HepG2 (cell line): Measurements from ENCODE around the gene GBP3. TPM values are rescaled to one million over a fixed set of nuclear protein-coding genes. Genes with fewer than 3 reads are reported as not detected.

Source experiments
- ATAC-seq: fragments of 200-7000 bp; cut with Tn5 transposase; 3 replicates; pipeline ENCODE4 v1.9.1; 2020; ENCODE audit warnings: mild to moderate bottlenecking, moderate library complexity
- BruUV-seq: library from RNA; stranded (reverse); fragments of 400-500 nt; replicated peaks from 2 replicates; lab custom pipeline; 2021; lab: Mats Ljungman, UMichigan
- CTCF ChIA-PET: fragments of 300-600 bp; formaldehyde crosslinking; extraction: SDS; loops from one replicate; lab custom pipeline; 2021; ENCODE audit warnings: low total read pairs, inconsistent platforms, low intra/inter-chr PET ratio; lab: Yijun Ruan, JAX
- POLR2A ChIA-PET: fragments of 350-600 bp; sonication (Branson Sonifier 250); formaldehyde crosslinking; loops from one replicate; lab custom pipeline; 2020; ENCODE audit warnings: antibody characterized with exemption, inconsistent platforms; lab: Yijun Ruan, JAX
- DNase-seq: peaks from one replicate; pipeline ENCODE4 v3.0.0-alpha.2; 2015; ENCODE audit warnings: low spot score
- FAIRE-seq: peaks from 3 replicates; lab custom pipeline; 2011; peaks lifted over from hg19 to GRCh38; lab: Jason Lieb, UNC
- H2AFZ ChIP-seq: one replicate; pipeline ENCODE4 v1.6.1; 2011; ENCODE audit warnings: low read length, inconsistent platforms
- H3K27ac ChIP-seq: fragments of 300-600 bp; 3 replicates; pipeline ENCODE4 v1.8.0; 2011; ENCODE audit warnings: mixed run types, mild to moderate bottlenecking, mixed read lengths, low read length, inconsistent platforms; ENCODE audit not compliant: insufficient read depth; ENCODE audit errors: extremely low read length
- H3K27me3 ChIP-seq, 2 experiments: fragments of 200-600 bp in 1 of 2; 2 replicates in 1 of 2; 3 replicates in 1 of 2; pipeline versions ENCODE4 v1.6.0 to v1.8.0; 2011; ENCODE audit warnings: low read length in 2 of 2, mild to moderate bottlenecking in 2 of 2, moderate library complexity in 2 of 2, inconsistent platforms in 1 of 2; ENCODE audit not compliant: insufficient read depth in 2 of 2, control insufficient read depth in 1 of 2
- H3K36me3 ChIP-seq, 2 experiments: fragments of 200-600 bp in 1 of 2; replicated peaks in 1 of 2; 2 replicates in 1 of 2; 3 replicates in 1 of 2; pipeline versions ENCODE4 v1.5.1 to v1.8.0; 2011; ENCODE audit warnings: low read length in 2 of 2, inconsistent platforms in 1 of 2; ENCODE audit not compliant: insufficient read depth in 2 of 2, control insufficient read depth in 1 of 2
- H3K4me1 ChIP-seq: 2 replicates; pipeline ENCODE4 v1.5.1; 2012; ENCODE audit warnings: low read length, inconsistent platforms; ENCODE audit not compliant: insufficient read depth
- H3K4me2 ChIP-seq: 2 replicates; pipeline ENCODE4 v1.6.0; 2011; ENCODE audit warnings: low read depth, low read length, inconsistent platforms
- H3K4me3 ChIP-seq, 3 experiments: fragments of 200-600 bp in 1 of 3; sonication (generic), shearing (Covaris generic) in 1 of 3; replicated peaks in 1 of 3; 2 replicates each; pipeline ENCODE4 v1.5.1; 2011 to 2016; ENCODE audit warnings: low read length in 3 of 3, inconsistent platforms in 2 of 3, low read depth in 2 of 3, mild to moderate bottlenecking in 2 of 3, control low read depth in 1 of 3, mixed read lengths in 1 of 3; ENCODE audit not compliant: insufficient read depth in 1 of 3
- H3K79me2 ChIP-seq: one replicate; pipeline ENCODE4 v1.6.1; 2011; ENCODE audit warnings: low read length, inconsistent platforms; ENCODE audit not compliant: insufficient read depth
- H3K9ac ChIP-seq: 2 replicates; pipeline ENCODE4 v1.6.0; 2011; ENCODE audit warnings: mild to moderate bottlenecking, low read depth, low read length, inconsistent platforms; ENCODE audit not compliant: insufficient read depth
- H3K9me3 ChIP-seq: 2 replicates; pipeline ENCODE4 v1.5.1; 2012; ENCODE audit warnings: mild to moderate bottlenecking, low read length
- H4K20me1 ChIP-seq: 2 replicates; pipeline ENCODE4 v1.6.0; 2011; ENCODE audit warnings: inconsistent platforms, mild to moderate bottlenecking, low read length, moderate library complexity; ENCODE audit not compliant: insufficient read depth
- CSRNP2 ChIP-seq: sonication (generic); formaldehyde crosslinking; conservative IDR thresholded peaks from 2 replicates; pipeline ENCODE4 v1.8.0; 2022; ENCODE audit warnings: low read depth, missing genetic modification reagents
- HBP1 ChIP-seq: IDR thresholded peaks from 2 replicates; pipeline ENCODE4 v1.6.1; 2016; ENCODE audit warnings: low read depth, control low read depth
- IRF2 ChIP-seq: IDR thresholded peaks from 2 replicates; pipeline ENCODE4 v1.6.1; 2018; ENCODE audit warnings: missing genetic modification reagents, missing compliant biosample characterization
- PRDM15 ChIP-seq: sonication (generic); formaldehyde crosslinking; IDR thresholded peaks from 2 replicates; pipeline ENCODE4 v1.4.0; 2020; ENCODE audit warnings: missing genetic modification reagents
- RBAK ChIP-seq: sonication (generic); formaldehyde crosslinking; IDR thresholded peaks from 2 replicates; pipeline ENCODE4 v1.5.1; 2020; ENCODE audit warnings: mild to moderate bottlenecking, missing genetic modification reagents
- SAP130 ChIP-seq: IDR thresholded peaks from 2 replicates; pipeline ENCODE4 v1.6.1; 2016; ENCODE audit warnings: low read depth
- SP2 ChIP-seq: sonication (generic); formaldehyde crosslinking; IDR thresholded peaks from 2 replicates; pipeline ENCODE4 v1.5.1; 2020; ENCODE audit warnings: mild to moderate bottlenecking, missing genetic modification reagents
- ZNF224 ChIP-seq: sonication (generic); formaldehyde crosslinking; IDR thresholded peaks from 2 replicates; pipeline ENCODE4 v1.5.0; 2020; ENCODE audit warnings: mild to moderate bottlenecking, missing genetic modification reagents
- ZNF646 ChIP-seq: sonication (generic); formaldehyde crosslinking; IDR thresholded peaks from 2 replicates; pipeline ENCODE4 v1.9.0; 2021; ENCODE audit warnings: mild to moderate bottlenecking, missing genetic modification reagents
- ZNF850 ChIP-seq: sonication (generic); formaldehyde crosslinking; conservative IDR thresholded peaks from 2 replicates; pipeline ENCODE4 v1.9.0; 2021; ENCODE audit warnings: mild to moderate bottlenecking, missing genetic modification reagents
- WGBS: methylation state at CpG from one replicate; pipeline ENCODE4 v1.1.6; 2017; ENCODE audit warnings: low lambda C conversion rate; 5-methylcytosine and 5-hydroxymethylcytosine counted together
- in situ Hi-C: cut with HindIII; loops from 2 replicates; pipeline ENCODE4 v1.10.0; 2017; ENCODE audit warnings: low pct_unique_long_range_greater_than_20kb; ENCODE audit not compliant: extremely low pct_ligation_motif_present
- intact Hi-C: fragments of 100-400 bp; cut with micrococcal nuclease; formaldehyde crosslinking; loops from one replicate; pipeline ENCODE4 v1.10.0; 2022; ENCODE audit not compliant: unreplicated experiment
- polyA plus RNA-seq, 8 experiments: library from polyadenylated mRNA; depleted of rRNA in 3 of 8; stranded (reverse) in 7 of 8; unstranded in 1 of 8; fragments of >200 nt; fragmentation: Illumina TruSeq in 4 of 8; extraction: Trizol in 4 of 8; gene quantifications; 2 replicates each; pipeline versions ENCODE4 v1.2.1 to v1.2.3, GENCODE V29; 2011 to 2016; ENCODE audit warnings: low read depth in 4 of 8, missing spikeins in 1 of 8, mixed read lengths in 1 of 8; ENCODE audit not compliant: insufficient read depth in 1 of 8
- total RNA-seq, 5 experiments: library from RNA; depleted of rRNA; stranded (reverse); fragments of >200 nt; fragmentation: Illumina TruSeq; extraction: Trizol; gene quantifications; 2 replicates each; pipeline ENCODE4 v1.2.3, GENCODE V29; 2016; ENCODE audit warnings: low read depth in 1 of 5

Gene GBP3
- total and polyA plus RNA-seq, 2 of the 13 experiments (the other 11 are each of a cell fraction or from before 2014, with no cell fraction given) = 0.16 to 0.46 TPM

DNA sequence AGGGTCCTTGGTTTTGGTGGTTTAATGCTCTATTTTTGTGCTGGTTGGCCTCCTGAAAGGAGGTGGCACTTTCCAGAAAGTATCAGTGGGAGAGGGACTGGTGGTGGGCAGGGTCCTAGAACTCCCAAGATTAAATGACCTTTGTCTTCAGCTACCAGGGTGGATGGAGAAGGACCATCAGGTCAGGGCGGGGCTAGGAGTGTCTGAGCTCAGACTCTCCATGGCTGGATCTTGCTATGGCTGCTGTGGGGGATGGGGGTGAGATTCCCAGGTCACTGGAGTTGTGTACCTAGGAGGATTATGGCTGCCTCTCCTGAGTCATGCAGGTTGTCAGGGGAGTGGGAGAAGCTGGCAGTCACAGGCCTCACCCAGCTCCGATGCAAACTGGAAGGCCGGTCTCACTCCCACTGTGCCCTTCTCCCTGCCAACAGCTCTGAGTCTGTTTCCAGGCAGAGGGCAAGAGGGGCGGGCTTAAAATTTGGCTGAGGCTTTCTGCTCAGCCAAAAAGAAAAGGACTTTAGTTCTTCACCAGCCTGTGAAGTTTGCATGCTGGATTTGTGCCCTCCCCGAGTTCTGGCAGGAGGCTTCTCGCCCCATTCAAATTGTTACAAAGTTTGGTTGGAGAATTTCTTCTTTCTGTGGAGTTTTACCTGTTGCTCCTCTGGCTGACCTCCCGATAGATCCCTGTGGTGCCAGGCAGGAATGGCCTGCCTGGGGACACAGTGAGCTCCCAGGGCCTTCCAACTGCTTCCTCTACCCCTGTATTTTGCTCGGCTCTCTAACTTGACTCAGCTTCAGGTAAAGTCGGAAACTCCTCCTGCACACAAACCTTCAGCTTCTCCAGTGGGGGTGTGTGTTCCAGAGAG is 17.1 kb downstream of the GBP3 start:
- 69% methylated on average over 7 of the region's 9 CpGs for WGBS
- H3K4me1 ChIP-seq = no peaks in the 10 kb centered on the region
- intact Hi-C loops = no loop called here
- no peak for ATAC-seq
- H3K9me3 ChIP-seq = no peaks in the 10 kb centered on the region
- POLR2A ChIA-PET = no interaction called here
- no peak for DNase-seq
- BruUV-seq = no TSS peak
- no peak overlapping the region for H3K27ac ChIP-seq
- H3K79me2 ChIP-seq = no peaks in the 10 kb centered on the region
- CTCF ChIA-PET = no interaction called here
- in situ Hi-C loops = loop anchor here (25.0 kb wide), 1 partner anchor 457 kb away; no protein-coding TSS in a partner anchor
- FAIRE-seq = no peak
- no peaks in the 10 kb centered on the region; a peak in 1 of 5 replicates for H3K27me3 ChIP-seq
- H4K20me1 ChIP-seq = no peaks in the 10 kb centered on the region
- H3K4me2 ChIP-seq = no peak overlapping the region
- no peak overlapping the region for H3K4me3 ChIP-seq
- no peak overlapping the region for H2AFZ ChIP-seq
- no peak overlapping the region for H3K9ac ChIP-seq
- H3K36me3 ChIP-seq = no peaks in the 10 kb centered on the region
- TF ChIP-seq HBP1 (CRISPR knock-in tag) (no peak), ZNF224 (CRISPR knock-in tag) (no peak), CSRNP2 (CRISPR knock-in tag) (no peak), SAP130 (CRISPR knock-in tag) (no peak), ZNF850 (CRISPR knock-in tag) (no peak), SP2 (CRISPR knock-in tag) (no peak), IRF2 (no peak), PRDM15 (no peak), RBAK (no peak), ZNF646 (CRISPR knock-in tag) (no peak)
